GM12878 (cell line): ENCODE results near the gene HCFC2. TPM values are rescaled to one million over a fixed set of nuclear protein-coding genes. Genes with fewer than 3 reads are reported as not detected.

Experiments
- ATAC-seq: fragments of 200-7000 bp; cut with Tn5 transposase; 3 replicates; pipeline ENCODE4 v1.9.1; 2020; ENCODE audit warnings: mild to moderate bottlenecking, moderate library complexity
- BruUV-seq: library from RNA; stranded (reverse); fragments of 400-500 nt; replicated peaks from 2 replicates; lab custom pipeline; 2021; lab: Mats Ljungman, UMichigan
- CTCF ChIA-PET: fragments of 300-600 bp; sonication (Branson Sonifier 250); formaldehyde crosslinking; extraction: SDS; loops from one replicate; lab custom pipeline; 2021; ENCODE audit warnings: inconsistent platforms; lab: Yijun Ruan, JAX
- POLR2A ChIA-PET: fragments of 350-600 bp; formaldehyde crosslinking; extraction: SDS; loops from one replicate; lab custom pipeline; 2021; ENCODE audit warnings: inconsistent platforms; lab: Charles Lee
- RAD21 ChIA-PET: fragments of 300-600 bp; sonication (Branson Sonifier 250); formaldehyde crosslinking; loops from one replicate; lab custom pipeline; 2023; ENCODE audit warnings: antibody characterized with exemption; ENCODE audit not compliant: unreplicated experiment; lab: Charles Lee
- SMC1A ChIA-PET: fragments of 300-600 bp; sonication (Branson Sonifier 250); formaldehyde crosslinking; loops from one replicate; lab custom pipeline; 2023; ENCODE audit not compliant: unreplicated experiment, uncharacterized antibody; lab: Charles Lee
- DNase-seq: peaks from one replicate; pipeline ENCODE4 v3.0.0-alpha.2; 2011; ENCODE audit warnings: low read depth, low spot score
- FAIRE-seq: peaks from 3 replicates; lab custom pipeline; 2011; peaks lifted over from hg19 to GRCh38; lab: Jason Lieb, UNC
- H2AFZ ChIP-seq: 2 replicates; pipeline ENCODE4 v1.6.0; 2011; ENCODE audit warnings: low read depth, low read length, control low read depth; ENCODE audit not compliant: control insufficient read depth
- H3K27ac ChIP-seq: 2 replicates; pipeline ENCODE4 v1.5.1; 2011; ENCODE audit warnings: control low read depth; ENCODE audit not compliant: control insufficient read depth, insufficient read depth
- H3K27me3 ChIP-seq, 2 experiments: replicated peaks in 1 of 2; 2 replicates each; pipeline versions ENCODE4 v1.6.0 to v1.6.1; 2011; ENCODE audit warnings: low read length in 1 of 2; ENCODE audit not compliant: control insufficient read depth in 2 of 2, insufficient read depth in 2 of 2
- H3K36me3 ChIP-seq, 2 experiments: 2 replicates each; pipeline ENCODE4 v1.5.1; 2011; ENCODE audit warnings: low read length in 1 of 2; ENCODE audit not compliant: control insufficient read depth in 2 of 2, insufficient read depth in 2 of 2
- H3K4me1 ChIP-seq: 2 replicates; pipeline ENCODE4 v1.6.1; 2011; ENCODE audit warnings: mild to moderate bottlenecking, low read length, moderate library complexity, mixed read lengths; ENCODE audit not compliant: control insufficient read depth, insufficient read depth
- H3K4me2 ChIP-seq: 2 replicates; pipeline ENCODE4 v1.6.0; 2011; ENCODE audit warnings: control low read depth; ENCODE audit not compliant: control insufficient read depth, insufficient read depth
- H3K4me3 ChIP-seq: fragments of 200-600 bp; sonication (generic); 2 replicates; pipeline ENCODE4 v1.5.1; 2016
- H3K79me2 ChIP-seq: 2 replicates; pipeline ENCODE4 v1.6.0; 2011; ENCODE audit warnings: low read length; ENCODE audit not compliant: control insufficient read depth, insufficient read depth
- H3K9ac ChIP-seq: 2 replicates; pipeline ENCODE4 v1.8.0; 2011; ENCODE audit warnings: low read length, control low read depth, mixed read lengths; ENCODE audit not compliant: control insufficient read depth, insufficient read depth
- H3K9me3 ChIP-seq: replicated peaks from 3 replicates; pipeline ENCODE4 v1.5.1; 2011; ENCODE audit warnings: mild to moderate bottlenecking, low read length; ENCODE audit not compliant: control insufficient read depth, insufficient read depth
- H4K20me1 ChIP-seq: 2 replicates; pipeline ENCODE4 v1.6.0; 2011; ENCODE audit not compliant: control insufficient read depth, insufficient read depth
- BCL11A ChIP-seq: IDR thresholded peaks from 2 replicates; pipeline ENCODE4 v1.6.1; 2011; ENCODE audit warnings: low read depth, low read length
- BMI1 ChIP-seq: fragments of 450-650 bp; IDR thresholded peaks from 2 replicates; pipeline ENCODE4 v1.6.1; 2016; ENCODE audit warnings: mild to moderate bottlenecking, moderate library complexity, borderline replicate concordance
- EED ChIP-seq: sonication (generic); IDR thresholded peaks from 2 replicates; pipeline ENCODE4 v1.6.1; 2016; ENCODE audit warnings: antibody characterized with exemption, low read depth
- EZH2 ChIP-seq: IDR thresholded peaks from 2 replicates; pipeline ENCODE4 v1.6.1; 2012; ENCODE audit warnings: low read depth, mild to moderate bottlenecking, control low read depth, inconsistent platforms, low read length, borderline replicate concordance; ENCODE audit not compliant: control insufficient read depth
- FOXK2 ChIP-seq: fragments of 450-650 bp; IDR thresholded peaks from 2 replicates; pipeline ENCODE4 v1.6.1; 2017; ENCODE audit warnings: mild to moderate bottlenecking, moderate library complexity
- GATAD2B ChIP-seq: fragments of 450-650 bp; conservative IDR thresholded peaks from 2 replicates; pipeline ENCODE4 v1.6.1; 2017; ENCODE audit warnings: low read depth, mild to moderate bottlenecking, moderate library complexity
- HCFC1 ChIP-seq: fragments of 150-350 bp; IDR thresholded peaks from 2 replicates; pipeline ENCODE4 v1.6.1; 2014; ENCODE audit warnings: low read length
- HSF1 ChIP-seq: fragments of 150-350 bp; IDR thresholded peaks from 2 replicates; pipeline ENCODE4 v1.6.1; 2014; ENCODE audit warnings: mild to moderate bottlenecking, low read depth, low read length
- LARP7 ChIP-seq: fragments of 450-650 bp; IDR thresholded peaks from 2 replicates; pipeline ENCODE4 v1.6.1; 2017; ENCODE audit warnings: mild to moderate bottlenecking
- MLLT1 ChIP-seq: fragments of 450-650 bp; IDR thresholded peaks from 2 replicates; pipeline ENCODE4 v1.6.1; 2016; ENCODE audit warnings: mild to moderate bottlenecking
- NFXL1 ChIP-seq: fragments of 450-650 bp; IDR thresholded peaks from 2 replicates; pipeline ENCODE4 v1.6.1; 2017; ENCODE audit warnings: antibody characterized with exemption, mild to moderate bottlenecking, borderline replicate concordance
- NR2C1 ChIP-seq: fragments of 450-650 bp; IDR thresholded peaks from 2 replicates; pipeline ENCODE4 v1.6.1; 2017; ENCODE audit warnings: antibody characterized with exemption, mild to moderate bottlenecking, moderate library complexity
- SIX5 ChIP-seq: IDR thresholded peaks from 2 replicates; pipeline ENCODE4 v1.6.1; 2011; ENCODE audit warnings: mild to moderate bottlenecking, low read depth, low read length, moderate library complexity; ENCODE audit not compliant: severe bottlenecking
- SRF ChIP-seq, 2 experiments: IDR thresholded peaks; 2 replicates each; pipeline ENCODE4 v1.6.1; 2011; ENCODE audit warnings: low read depth in 2 of 2, low read length in 2 of 2, mild to moderate bottlenecking in 1 of 2, moderate library complexity in 1 of 2
- TCF3 ChIP-seq: IDR thresholded peaks from 2 replicates; pipeline ENCODE4 v1.6.1; 2012; ENCODE audit warnings: low read depth, mild to moderate bottlenecking, low read length, borderline replicate concordance; ENCODE audit not compliant: insufficient read depth
- USF1 ChIP-seq: IDR thresholded peaks from 2 replicates; pipeline ENCODE4 v1.6.1; 2011; ENCODE audit warnings: borderline replicate concordance, low read depth, mild to moderate bottlenecking, moderate library complexity, mixed read lengths, low read length; ENCODE audit not compliant: insufficient read depth; ENCODE audit errors: extremely low read length
- ZNF274 ChIP-seq: IDR thresholded peaks from one replicate; pipeline ENCODE4 v1.8.0; 2011; ENCODE audit not compliant: insufficient read length, insufficient read depth
- WGBS: methylation state at CpG from one replicate; pipeline ENCODE4 v1.1.6; 2016; ENCODE audit warnings: low lambda C conversion rate; ENCODE audit not compliant: insufficient replicate concordance, insufficient coverage; ENCODE audit errors: missing lambda C conversion rate; 5-methylcytosine and 5-hydroxymethylcytosine counted together
- in situ Hi-C: fragments of 300-500 bp; cut with MboI; formaldehyde crosslinking; loops from 9 replicates; pipeline ENCODE4 v1.14.3; 2018; ENCODE audit warnings: mixed read lengths
- intact Hi-C: fragments of 100-400 bp; cut with micrococcal nuclease; formaldehyde crosslinking; loops from one replicate; pipeline ENCODE4 v1.14.2; 2022; ENCODE audit not compliant: unreplicated experiment
- polyA plus RNA-seq, 11 experiments: library from polyadenylated mRNA; depleted of rRNA in 4 of 11; unstranded in 6 of 11; stranded (reverse) in 5 of 11; fragments of >200 nt; fragmentation: Nextera tagmentation in 4 of 11; fragmentation: Illumina TruSeq in 1 of 11; extraction: Ambion mirVana in 4 of 11; extraction: Trizol in 1 of 11; gene quantifications; 1 replicate in 1 of 11; 2 replicates in 10 of 11; pipeline versions ENCODE4 v1.2.1 to v1.2.3, GENCODE V29; 2011 to 2016; ENCODE audit warnings: inconsistent platforms in 2 of 11, missing spikeins in 2 of 11, low read depth in 1 of 11
- total RNA-seq, 4 experiments: library from RNA; depleted of rRNA in 3 of 4; stranded (reverse); fragments of >200 nt in 3 of 4; fragmentation: Illumina TruSeq in 1 of 4; extraction: Trizol in 1 of 4; gene quantifications; 2 replicates each; pipeline versions ENCODE4 v1.2.1 to v1.2.3, GENCODE V29; 2013 to 2021

Gene HCFC2
- total and polyA plus RNA-seq, 10 of the 15 experiments (the other 5 are each of a cell fraction or from before 2014, with no cell fraction given): 1.8 to 14.2 (median 9.3) TPM

GRCh38 chr12:104058802-104059201 lies 5.5 kb upstream of the HCFC2 start:
- no TSS peak for BruUV-seq
- ChIA-PET RAD21 (interaction anchor here (1.2 to 5.4 kb wide), 2 partner anchors 46 to 50 kb away, joined by 3 to 50 read pairs; no protein-coding TSS in a partner anchor), SMC1A (interaction anchor here (0.7 to 4.9 kb wide), 9 partner anchors 9 to 178 kb away, joined by 3 to 75 read pairs (median 5); no protein-coding TSS in a partner anchor), POLR2A (interaction anchor here (0.5 to 1.7 kb wide), 2 partner anchors 42 to 50 kb away, joined by 3 to 4 read pairs; no protein-coding TSS in a partner anchor), CTCF (interaction anchor here (0.7 to 5.9 kb wide), 10 partner anchors 9 to 300 kb away, joined by 3 to 118 read pairs (median 6); no protein-coding TSS in a partner anchor)
- no peaks in the 10 kb centered on the region for H3K4me1 ChIP-seq
- ATAC-seq (no peak), DNase-seq (no peak), FAIRE-seq (no peak)
- H2AFZ ChIP-seq: no peak overlapping the region
- no peaks in the 10 kb centered on the region for H3K9me3 ChIP-seq
- H3K4me2 ChIP-seq: no peak overlapping the region
- H3K9ac ChIP-seq: no peak overlapping the region
- intact Hi-C loops (loop anchor here (10.0 kb wide), 1 partner anchor 296 kb away; no protein-coding TSS in a partner anchor), in situ Hi-C loops (loop anchor here (5.0 kb wide), 1 partner anchor 48 kb away; no protein-coding TSS in a partner anchor)
- H3K79me2 ChIP-seq: no peaks in the 10 kb centered on the region
- TF ChIP-seq ZNF274 (no peak), SRF (IDR thresholded peaks at IDR 0.05; ENCODE audit: low read depth in 2 of 2, low read length in 2 of 2) (no peak), EED (no peak), BMI1 (no peak), LARP7 (no peak), FOXK2 (no peak), NFXL1 (no peak), BCL11A (no peak), SIX5 (no peak), USF1 (no peak), NR2C1 (no peak), MLLT1 (no peak), EZH2 (no peak), GATAD2B (no peak), HCFC1 (no peak), HSF1 (no peak), TCF3 (no peak)
- H3K36me3 ChIP-seq: no peaks in the 10 kb centered on the region
- H4K20me1 ChIP-seq: no peaks in the 10 kb centered on the region
- 50% methylated on average over 4 of the region's 4 CpGs for WGBS
- H3K4me3 ChIP-seq: no peak overlapping the region
- H3K27me3 ChIP-seq: peaks cover 0 to 2% of the 10 kb centered on the region in 2 experiments; a peak in 2 of 4 replicates
- H3K27ac ChIP-seq: no peak overlapping the region
